Ishikawa (cell line): ENCODE results near the gene SCN3B.

ENCODE experiments used
- CEBPB ChIP-seq: IDR thresholded peaks from 2 replicates; pipeline ENCODE4 v1.6.1; 2012
- EP300 ChIP-seq: IDR thresholded peaks from 2 replicates; pipeline ENCODE4 v1.6.1; 2012; ENCODE audit warnings: borderline replicate concordance
- FOXM1 ChIP-seq: IDR thresholded peaks from 2 replicates; pipeline ENCODE4 v1.6.1; 2012; ENCODE audit warnings: low read depth, borderline replicate concordance
- MAX ChIP-seq: IDR thresholded peaks from 2 replicates; pipeline ENCODE4 v1.6.1; 2012
- RAD21 ChIP-seq: IDR thresholded peaks from 2 replicates; pipeline ENCODE4 v1.6.1; 2012; ENCODE audit warnings: low read depth
- REST ChIP-seq: IDR thresholded peaks from 2 replicates; pipeline ENCODE4 v1.6.1; 2012; ENCODE audit warnings: low read depth, mild to moderate bottlenecking
- TAF1 ChIP-seq: IDR thresholded peaks from 2 replicates; pipeline ENCODE4 v1.6.1; 2012; ENCODE audit warnings: low read depth, mild to moderate bottlenecking

GRCh38 chr11:123579482-123579812 lies 75.0 kb downstream of the SCN3B start:
- no peak for TF ChIP-seq EP300
- TF ChIP-seq CEBPB: no peak
- TF ChIP-seq RAD21: no peak
- no peak for TF ChIP-seq REST
- TF ChIP-seq TAF1: no peak
- TF ChIP-seq MAX: no peak
- no peak for TF ChIP-seq FOXM1
